Ishikawa (cell line): ENCODE results near the gene EXOSC1.

Source experiments
- CEBPB ChIP-seq: IDR thresholded peaks from 2 replicates; pipeline ENCODE4 v1.6.1; 2012
- EP300 ChIP-seq: IDR thresholded peaks from 2 replicates; pipeline ENCODE4 v1.6.1; 2012; ENCODE audit warnings: borderline replicate concordance
- MAX ChIP-seq: IDR thresholded peaks from 2 replicates; pipeline ENCODE4 v1.6.1; 2012
- RAD21 ChIP-seq: IDR thresholded peaks from 2 replicates; pipeline ENCODE4 v1.6.1; 2012; ENCODE audit warnings: low read depth
- REST ChIP-seq: IDR thresholded peaks from 2 replicates; pipeline ENCODE4 v1.6.1; 2012; ENCODE audit warnings: low read depth, mild to moderate bottlenecking
- TAF1 ChIP-seq: IDR thresholded peaks from 2 replicates; pipeline ENCODE4 v1.6.1; 2012; ENCODE audit warnings: low read depth, mild to moderate bottlenecking
- TCF12 ChIP-seq: IDR thresholded peaks from 2 replicates; pipeline ENCODE4 v1.6.1; 2012; ENCODE audit warnings: low read depth
- ZBTB7A ChIP-seq: IDR thresholded peaks from 2 replicates; pipeline ENCODE4 v1.6.1; 2012; ENCODE audit warnings: low read depth

- TF ChIP-seq TCF12 (no peak), REST (no peak), TAF1 (peak; percentile 70), EP300 (no peak), RAD21 (no peak), CEBPB (no peak), MAX (peak; percentile 100), ZBTB7A (no peak)
Observed at GRCh38 chr10:97400665-97401454, 44.9 kb downstream of the EXOSC1 start, which contains the start of gene RRP12.
